Right lobe of liver (tissue), 4 donors: Measurements from ENCODE around the gene GAPVD1.

Source experiments
- CTCF ChIP-seq, 4 donors: fragments of 200-600 bp in 3 of 4; fragments of 450-650 bp in 1 of 4; IDR thresholded peaks; one replicate each; pipeline versions ENCODE4 v1.5.1 to v1.8.0; 2016 to 2022; ENCODE audit warnings: antibody characterized with exemption in 4 of 4, mild to moderate bottlenecking in 2 of 4
- POLR2A ChIP-seq: fragments of 450-650 bp; IDR thresholded peaks from one replicate; pipeline ENCODE4 v1.6.1; 2017; ENCODE audit warnings: antibody characterized with exemption, mild to moderate bottlenecking
- donor health status: DM: no; HTN: no; CAD: no.
- donor health status: DM: no; HTN: no; CAD: no.
- donor health status: DM: no; HTN: yes; CAD: no.

- TF ChIP-seq POLR2A (no peak), CTCF (IDR thresholded peaks at IDR 0.05) (no peak)
These were observed 7.4 kb upstream of the GAPVD1 start for GRCh38 chr9:125254231-125254630.
